ENCODE data around the gene ROBO1.

DNA sequence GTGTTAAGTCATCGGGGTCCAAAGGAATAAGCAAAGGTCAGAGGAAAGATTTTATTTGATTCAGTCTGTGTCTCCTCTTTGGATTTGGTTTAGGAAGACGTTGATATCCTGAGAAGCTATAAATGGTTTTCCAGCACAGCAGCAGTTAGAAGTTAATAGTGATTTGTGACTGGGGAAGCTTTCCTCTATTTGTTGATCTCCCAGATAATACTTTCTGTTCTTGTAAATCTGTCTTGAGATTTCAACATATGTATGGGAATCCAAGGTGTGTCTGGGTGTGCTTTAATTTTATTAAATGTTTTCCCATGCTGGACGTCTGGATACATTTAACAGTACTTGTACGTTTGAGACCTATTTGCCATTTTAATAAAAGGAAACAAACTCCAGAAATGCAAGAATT, 409.5 kb downstream of the ROBO1 start:
- TF ChIP-seq POLR2A (IDR thresholded peaks at IDR 0.05; ENCODE audit: low read length) (no peak), GATA1 (IDR thresholded peaks at IDR 0.05; ENCODE audit: low read depth, low read length) (no peak)
